ENCODE measurements around the gene NUP107.

Gene NUP107

GRCh38 chr12:68776976-68777610, 90.3 kb downstream of the NUP107 start:
- DNase-seq, result no peak

- DNase-seq, result no peak
Observed at GRCh38 chr12:68779280-68779679, 92.5 kb downstream of the NUP107 start.

GRCh38 chr12:68780731-68781130, 94.0 kb downstream of the NUP107 start:
- DNase-seq, result no peak

DNA sequence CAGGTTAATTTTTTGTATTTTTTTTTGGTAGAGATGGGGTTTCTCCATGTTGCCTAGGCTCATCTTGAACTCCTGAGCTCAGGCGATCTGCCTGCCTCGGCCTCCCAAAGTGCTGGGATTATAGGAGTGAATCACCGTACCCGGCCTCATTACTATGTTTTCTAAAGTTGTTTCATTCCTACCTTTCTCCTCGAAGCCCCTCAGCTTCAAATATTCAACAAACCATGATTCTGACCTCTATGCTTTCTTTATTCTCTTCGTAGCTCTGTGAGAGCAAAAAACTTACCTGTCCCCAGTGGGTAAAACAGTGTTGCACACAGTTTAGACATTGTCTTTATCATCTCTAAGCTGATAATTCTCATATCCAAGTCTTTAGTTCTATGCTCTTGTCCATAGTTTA, 95.0 kb downstream of the NUP107 start:
- no peak for DNase-seq

DNA sequence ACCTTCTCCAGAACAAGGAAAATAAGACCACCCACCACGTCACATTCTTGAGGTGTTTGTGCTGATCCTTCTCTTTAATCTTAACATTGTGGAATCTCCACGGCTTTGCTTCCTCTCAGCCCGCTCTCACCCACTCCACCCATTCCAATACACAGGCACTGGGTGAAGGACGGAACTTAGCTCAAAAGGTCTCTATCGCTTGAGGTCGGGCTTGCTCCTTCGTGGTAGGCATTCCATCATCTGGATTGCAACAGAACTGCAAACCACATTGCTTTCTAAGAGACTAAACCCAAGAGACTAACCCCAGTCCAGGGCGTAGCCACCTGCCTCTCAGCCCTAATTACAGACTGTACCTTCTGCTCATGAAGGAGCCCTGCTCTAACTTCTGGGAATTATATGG, 97.2 kb downstream of the NUP107 start:
- no peak for DNase-seq

GRCh38 chr12:68785358-68785757, 98.6 kb downstream of the NUP107 start:
- no peak for DNase-seq

DNA sequence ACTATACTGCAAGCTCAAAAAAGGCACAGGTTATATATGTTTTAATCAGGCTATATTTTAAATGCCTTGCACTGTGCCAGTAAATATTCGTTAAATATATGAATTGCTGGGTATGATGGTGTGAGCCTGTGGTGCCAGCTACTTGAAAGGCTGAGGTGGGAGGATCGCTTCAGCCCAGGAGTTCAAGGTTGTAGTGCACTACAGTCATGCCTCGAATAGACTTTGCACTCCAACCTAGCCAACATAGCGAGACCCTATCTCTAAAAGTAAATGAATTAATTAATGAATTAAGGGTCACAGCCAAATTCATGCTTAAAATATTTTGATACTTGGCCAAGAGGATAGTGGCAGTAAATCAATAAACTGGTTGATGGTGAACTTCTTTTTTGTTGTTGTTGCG, 99.0 kb downstream of the NUP107 start:
- no peak for DNase-seq

DNA sequence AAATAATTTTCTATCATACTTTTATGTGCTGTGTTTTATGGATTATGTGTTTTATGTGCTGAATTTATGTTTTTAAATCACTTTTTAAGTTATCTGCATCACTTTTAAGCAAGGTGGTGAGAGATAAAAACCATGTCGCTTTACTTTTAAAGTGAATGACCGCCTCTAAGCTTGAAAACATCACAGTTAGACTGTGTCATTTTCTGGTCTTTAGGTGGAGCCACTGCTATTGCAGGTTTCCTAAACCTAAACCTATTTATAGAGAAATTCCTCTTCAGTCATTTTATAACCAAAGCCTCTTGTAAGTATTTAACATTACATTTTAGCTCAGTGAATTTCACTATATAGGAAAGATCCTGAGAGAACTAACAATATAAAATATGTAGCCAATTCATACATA, 100.2 kb downstream of the NUP107 start:
- no peak for DNase-seq

DNA sequence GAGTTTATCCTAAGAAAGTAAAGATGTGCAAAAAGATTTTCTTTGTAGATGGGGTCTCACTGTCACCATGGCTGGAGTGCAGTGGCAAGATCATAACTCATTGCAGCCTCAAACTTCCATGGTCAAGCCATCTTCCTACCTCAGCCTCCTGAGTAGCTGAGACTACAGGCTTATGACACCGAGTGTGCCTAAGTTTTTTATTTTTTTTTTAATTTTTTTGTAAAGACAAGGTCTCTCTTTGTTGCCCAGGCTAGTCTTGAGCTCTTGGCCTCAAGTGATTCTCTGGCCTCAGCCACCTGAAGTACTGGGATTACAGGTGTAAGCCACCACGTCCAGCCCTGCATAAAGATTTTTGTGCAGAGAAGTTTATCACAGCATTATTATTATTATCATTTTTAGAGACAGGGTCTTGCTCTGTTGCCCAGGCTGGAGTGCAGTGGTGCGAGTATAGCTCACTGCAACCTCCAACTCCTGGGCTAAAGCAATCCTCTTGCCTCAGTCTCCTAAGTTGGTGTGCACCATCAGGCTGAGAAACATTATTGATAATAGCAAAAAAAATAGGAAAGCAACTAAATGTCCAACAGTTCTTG, 101.9 kb downstream of the NUP107 start:
- DNase-seq, result no peak

- no peak for DNase-seq
Observed at GRCh38 chr12:68789144-68789878, 102.5 kb downstream of the NUP107 start.

- no peak for DNase-seq
Observed at GRCh38 chr12:68790081-68790951, 103.5 kb downstream of the NUP107 start.

- no peak for DNase-seq
Observed at GRCh38 chr12:68790952-68791234, 104.1 kb downstream of the NUP107 start.

DNA sequence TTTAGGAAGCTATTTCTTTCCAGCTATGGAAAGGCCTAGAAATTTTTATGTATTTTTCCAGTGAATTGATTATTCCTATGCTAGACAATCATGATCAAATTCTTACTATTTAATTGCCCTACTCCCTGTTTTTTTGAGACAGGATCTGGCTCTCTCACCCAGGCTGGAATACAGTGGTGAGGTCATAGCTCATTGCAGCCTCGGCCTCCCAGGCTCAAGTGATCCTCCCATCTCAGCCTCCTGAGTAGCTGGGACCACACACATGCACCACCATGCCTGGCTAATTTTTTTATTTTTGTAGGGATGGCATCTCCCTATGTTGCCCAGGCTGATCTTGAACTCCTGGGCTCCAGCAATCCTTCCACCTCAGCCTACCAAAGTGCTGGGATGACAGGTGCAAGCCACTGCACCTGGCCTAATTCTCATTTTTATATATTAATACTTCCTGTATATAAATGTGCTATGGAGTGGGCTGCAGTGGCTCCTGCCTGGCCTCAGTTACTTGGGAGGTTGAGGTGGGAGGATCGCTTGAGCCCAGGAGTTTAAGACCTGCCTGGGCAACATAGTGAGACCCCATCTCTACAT, 105.2 kb downstream of the NUP107 start:
- no peak for DNase-seq

DNA sequence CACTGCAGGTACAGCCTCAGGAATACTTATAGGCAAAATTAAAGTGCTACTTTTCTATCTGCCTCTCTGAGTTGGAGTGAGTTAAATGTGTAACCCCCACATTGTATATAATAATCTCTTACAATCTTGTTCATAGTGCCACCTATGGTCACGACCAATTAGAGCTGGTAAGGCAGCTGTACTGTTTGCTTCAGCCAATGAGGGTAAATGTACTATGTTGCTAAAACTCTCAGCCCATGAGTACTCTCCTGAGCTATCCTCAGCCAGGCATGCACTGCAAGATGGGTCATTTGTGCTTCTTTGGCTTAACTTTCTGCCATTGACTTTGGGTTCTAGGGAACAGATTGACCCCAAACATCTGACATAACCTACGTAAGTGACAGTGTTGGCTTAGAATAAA, 106.2 kb downstream of the NUP107 start:
- no peak for DNase-seq

- no peak for DNase-seq
Observed at GRCh38 chr12:68793436-68793835, 106.7 kb downstream of the NUP107 start.

GRCh38 chr12:68793975-68794652, 107.3 kb downstream of the NUP107 start:
- DNase-seq, result no peak

DNA sequence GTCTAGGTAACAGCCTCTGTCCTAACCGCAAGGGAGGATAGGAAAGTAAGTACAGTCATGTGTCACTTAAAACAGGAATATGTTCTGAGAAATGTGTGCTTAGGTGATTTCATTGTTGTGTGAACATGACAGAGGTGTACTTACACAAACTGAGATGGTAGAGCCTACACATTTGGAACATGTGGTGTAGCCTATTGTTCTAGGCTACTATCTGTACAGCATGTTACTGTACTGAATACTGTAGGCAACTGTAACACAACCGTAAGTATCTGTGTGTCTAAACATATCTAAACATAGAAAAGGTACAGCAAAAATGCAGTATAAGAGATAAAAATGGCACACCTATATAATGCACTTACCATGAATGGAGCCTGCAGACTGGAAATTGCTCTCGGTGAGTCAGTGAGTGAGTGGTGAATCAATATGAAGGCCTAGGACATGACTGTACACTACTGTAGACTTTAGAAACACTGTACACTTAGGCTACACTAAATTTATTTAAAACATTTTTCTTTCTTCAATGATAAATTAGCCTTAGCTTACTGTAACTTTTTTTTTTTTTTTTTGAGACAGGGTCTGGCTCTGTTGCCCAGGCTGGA, 108.0 kb downstream of the NUP107 start:
- no peak for DNase-seq

Measured in activated effector memory CD4-positive, alpha-beta T cell treated with anti-CD3 and anti-CD28 coated beads, Interleukin-2, amount 50 U/mL, for 16 hours (primary cell).